Body of pancreas (tissue), 4 donors: ENCODE measurements around the gene CRK. TPM values are rescaled to one million over a fixed set of nuclear protein-coding genes. Genes with fewer than 3 reads are reported as not detected.
A peak's percentile ranks its signal among the peaks of the same experiment; 100 is the strongest.

ENCODE experiments used
- ATAC-seq: fragments of 150-250 bp; one replicate; pipeline ENCODE4 v1.9.1; 2016
- DNase-seq, 4 donors: peaks; one replicate each; pipeline ENCODE4 v3.0.0-alpha.2; 2019
- H3K27ac ChIP-seq, 4 donors: fragments of 200-600 bp; sonication (generic); 1 replicate in 3 of 4; 2 replicates in 1 of 4; pipeline versions ENCODE4 v1.5.1 to v1.6.1; 2016 to 2019; ENCODE audit warnings: mild to moderate bottlenecking in 1 of 4, mixed read lengths in 1 of 4, moderate library complexity in 1 of 4
- H3K27me3 ChIP-seq, 2 donors: fragments of 200-600 bp; sonication (generic); one replicate each; pipeline ENCODE4 v1.6.0; 2016; ENCODE audit warnings: mild to moderate bottlenecking in 1 of 2
- H3K36me3 ChIP-seq, 2 donors: fragments of 200-600 bp; sonication (generic); replicated peaks in 1 of 2; 2 replicates each; pipeline ENCODE4 v1.5.1; 2016; ENCODE audit warnings: low read depth in 2 of 2; ENCODE audit not compliant: insufficient read depth in 1 of 2
- H3K4me1 ChIP-seq: fragments of 200-600 bp; sonication (generic); one replicate; pipeline ENCODE4 v1.6.0; 2016
- H3K4me3 ChIP-seq, 2 donors: fragments of 200-600 bp; sonication (generic); 1 replicate in 1 of 2; 2 replicates in 1 of 2; pipeline ENCODE4 v1.5.1; 2016 to 2019
- H3K9me3 ChIP-seq, 3 donors: fragments of 200-600 bp; sonication (generic); 1 replicate in 2 of 3; 2 replicates in 1 of 3; pipeline ENCODE4 v1.5.1; 2016
- CTCF ChIP-seq, 7 experiments: fragments of 450-650 bp in 4 of 7; fragments of 200-600 bp in 3 of 7; sonication (generic) in 3 of 7; IDR thresholded peaks; one replicate each; pipeline ENCODE4 v1.5.1; 2016 to 2019; ENCODE audit warnings: antibody characterized with exemption in 7 of 7
- POLR2A ChIP-seq, 3 donors: fragments of 450-650 bp; IDR thresholded peaks; one replicate each; pipeline ENCODE4 v1.6.1; 2016; ENCODE audit warnings: antibody characterized with exemption in 3 of 3, mild to moderate bottlenecking in 2 of 3
- WGBS, 2 donors: methylation state at CpG; one replicate each; pipeline ENCODE4 v1.1.5; 2017; 5-methylcytosine and 5-hydroxymethylcytosine counted together
- intact Hi-C: fragments of 100-400 bp; cut with DNase I; formaldehyde crosslinking; loops from one replicate; pipeline ENCODE4 v1.15.1; 2023
- total RNA-seq, 2 donors: library from RNA; depleted of rRNA; stranded (reverse); fragments of >200 nt; gene quantifications; one replicate each; pipeline ENCODE4 v1.1.0, GENCODE V29; 2016

Gene CRK
- total RNA-seq, 2 donors from 2014 or later: 27.7 to 35.5 TPM

- Histone ChIP-seq H3K4me3 (no peak overlapping the region), H3K4me1 (peaks cover under 1% of the 10 kb centered on the region), H3K9me3 (no peaks in the 10 kb centered on the region), H3K27ac (no peak overlapping the region), H3K36me3 (peaks cover 0 to 25% of the 10 kb centered on the region in 2 donors), H3K27me3 (no peaks in the 10 kb centered on the region)
- no peak for ATAC-seq
- intact Hi-C loops: no loop called here
- peak in 1 of 4 donors; percentile 57 for DNase-seq
- TF ChIP-seq POLR2A (IDR thresholded peaks at IDR 0.05) (no peak), CTCF (IDR thresholded peaks at IDR 0.05) (no peak)
- 59 to 87% methylated on average over 15 to 21 of the region's 21 CpGs for WGBS, 2 donors
Observed at GRCh38 chr17:1467898-1468492, 12.0 kb upstream of the CRK start.

GRCh38 chr17:1467258-1467657 is 11.2 kb upstream of the CRK start:
- Histone ChIP-seq H3K4me3 (no peak overlapping the region), H3K27ac (no peak overlapping the region), H3K27me3 (no peaks in the 10 kb centered on the region), H3K36me3 (peaks cover 0 to 23% of the 10 kb centered on the region in 2 donors), H3K4me1 (peaks cover 8% of the 10 kb centered on the region), H3K9me3 (no peaks in the 10 kb centered on the region)
- TF ChIP-seq POLR2A (IDR thresholded peaks at IDR 0.05): no peak
- no peak for DNase-seq
- ATAC-seq: no peak
- WGBS, 2 donors: 92% methylated on average over 14 of the region's 16 CpGs; no CpG with 5 or more reads in 1 of the 2 donors
- intact Hi-C loops: no loop called here

- peaks cover 0 to 10% of the 10 kb centered on the region in 2 donors for H3K36me3 ChIP-seq
- TF ChIP-seq POLR2A (IDR thresholded peaks at IDR 0.05) (no peak), CTCF (IDR thresholded peaks at IDR 0.05) (no peak)
- ATAC-seq (no peak), DNase-seq (no peak)
- no peak overlapping the region for H3K4me3 ChIP-seq
- H3K27me3 ChIP-seq: no peaks in the 10 kb centered on the region
- intact Hi-C loops: no loop called here
- H3K27ac ChIP-seq: no peak overlapping the region
- H3K9me3 ChIP-seq: no peaks in the 10 kb centered on the region
- peaks cover 33% of the 10 kb centered on the region for H3K4me1 ChIP-seq
- 64% methylated on average over 8 of the region's 8 CpGs; no CpG with 5 or more reads in 1 of the 2 donors for WGBS, 2 donors
Observed at GRCh38 chr17:1464186-1464585, 8.2 kb upstream of the CRK start.

- no peaks in the 10 kb centered on the region for H3K27me3 ChIP-seq
- 63 to 79% methylated on average over 33 of the region's 33 CpGs for WGBS, 2 donors
- peaks cover 35% of the 10 kb centered on the region for H3K4me1 ChIP-seq
- H3K9me3 ChIP-seq: no peaks in the 10 kb centered on the region
- DNase-seq (peak in 3 of 4 donors; percentile 35 to 55 (median 47)), ATAC-seq (no peak)
- intact Hi-C loops: no loop called here
- TF ChIP-seq POLR2A (IDR thresholded peaks at IDR 0.05) (no peak), CTCF (IDR thresholded peaks at IDR 0.05) (no peak)
- H3K4me3 ChIP-seq: no peak overlapping the region
- peak overlapping the region in 1 of 4 donors; percentile 45 for H3K27ac ChIP-seq
- peaks cover 0 to 5% of the 10 kb centered on the region in 2 donors for H3K36me3 ChIP-seq
Observed at GRCh38 chr17:1462164-1463112, 6.4 kb upstream of the CRK start.

GRCh38 chr17:1461198-1461944 is 5.3 kb upstream of the CRK start:
- peak overlapping the region in 3 of 4 donors; percentile 64 to 86 (median 75) for H3K27ac ChIP-seq
- no peak for ATAC-seq

More at GRCh38 chr17:1461198-1461944, 5.3 kb upstream of the CRK start:
- peak in 1 of 4 donors; percentile 50 for DNase-seq
- intact Hi-C loops: no loop called here
- TF ChIP-seq POLR2A (IDR thresholded peaks at IDR 0.05): no peak
- TF ChIP-seq CTCF (IDR thresholded peaks at IDR 0.05): no peak
- H3K4me3 ChIP-seq: no peak overlapping the region
- WGBS, 2 donors: 78 to 84% methylated on average over 17 to 18 of the region's 18 CpGs
- H3K9me3 ChIP-seq: no peaks in the 10 kb centered on the region
- peaks cover 45% of the 10 kb centered on the region for H3K4me1 ChIP-seq
- H3K36me3 ChIP-seq: peaks cover 0 to 1% of the 10 kb centered on the region in 2 donors
- no peaks in the 10 kb centered on the region for H3K27me3 ChIP-seq
